Stimulated activated memory B cell treated with anti-CD40 and anti-IgM and Interleukin-4, amounts not matched to agents 10 μg/mL and 1 μg/mL and 100 μg/mL, for 72 hours (primary cell): Measurements from ENCODE around the gene ANKRD13B.
A peak's percentile ranks its signal among the peaks of the same experiment; 100 is the strongest.

Experiments
- ATAC-seq: fragments of 150-1000 bp; cut with Tn5 transposase; 2 replicates; pipeline ENCODE4 v1.10.0; 2021
- H3K27ac Mint-ChIP-seq: one replicate; pipeline ENCODE4 v1.8.0; 2022; ENCODE audit warnings: mild to moderate bottlenecking, mixed read lengths
- H3K27me3 Mint-ChIP-seq: one replicate; pipeline ENCODE4 v1.8.0; 2022; ENCODE audit warnings: mixed read lengths
- H3K36me3 Mint-ChIP-seq: one replicate; pipeline ENCODE4 v1.8.0; 2022; ENCODE audit warnings: mixed read lengths
- H3K4me1 Mint-ChIP-seq: one replicate; pipeline ENCODE4 v1.8.0; 2022; ENCODE audit warnings: mixed read lengths
- H3K4me3 Mint-ChIP-seq: one replicate; pipeline ENCODE4 v1.8.0; 2022; ENCODE audit warnings: mild to moderate bottlenecking, moderate library complexity, mixed read lengths
- H3K9me3 Mint-ChIP-seq: one replicate; pipeline ENCODE4 v1.8.0; 2022; ENCODE audit warnings: mixed read lengths

The ANKRD13B gene

GRCh38 chr17:29574732-29575510 is 18.0 kb upstream of the ANKRD13B start:
- Mint-ChIP-seq H3K9me3 (no peaks in the 10 kb centered on the region), H3K36me3 (peaks cover 60% of the 10 kb centered on the region), H3K27ac (peak overlapping the region; percentile 24), H3K4me1 (peaks cover 39% of the 10 kb centered on the region), H3K27me3 (no peaks in the 10 kb centered on the region), H3K4me3 (no peak overlapping the region)
- ATAC-seq = no peak

DNA sequence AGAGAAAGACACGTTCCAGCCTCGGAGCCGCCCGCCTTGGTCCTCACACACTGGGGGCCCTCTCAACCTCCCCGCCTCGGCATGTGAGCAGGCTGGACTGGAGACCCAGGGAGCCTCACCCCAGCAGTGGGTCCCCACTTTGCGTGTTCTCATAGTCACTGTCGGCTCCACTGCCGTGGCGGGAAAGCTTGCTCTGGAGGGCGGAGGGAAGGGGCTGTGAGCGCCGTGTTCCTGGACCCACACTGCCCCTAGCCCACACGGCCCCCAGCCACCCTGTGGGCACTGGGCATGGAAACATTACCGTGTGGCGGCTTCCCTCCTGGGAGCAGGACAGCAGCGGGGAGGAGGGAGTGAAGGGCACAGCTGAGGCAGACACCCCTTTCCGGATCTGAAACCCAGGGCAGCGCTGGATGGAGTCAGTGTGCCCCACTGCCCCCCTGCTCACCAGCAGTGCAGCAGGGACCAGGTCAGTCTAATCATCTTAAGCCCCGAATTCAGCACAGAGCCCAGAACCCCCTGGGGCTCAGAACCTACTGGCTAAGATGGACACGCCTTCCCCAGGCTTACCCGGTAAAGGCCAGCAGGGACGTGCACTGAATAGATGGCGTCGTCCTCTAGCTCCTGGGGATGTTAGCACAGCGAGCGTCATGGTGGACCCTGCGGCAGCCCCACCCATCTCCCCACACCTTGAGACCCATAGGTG is 17.3 kb upstream of the ANKRD13B start:
- Mint-ChIP-seq H3K36me3 (peaks cover 65% of the 10 kb centered on the region), H3K27me3 (no peaks in the 10 kb centered on the region), H3K4me1 (peaks cover 43% of the 10 kb centered on the region), H3K4me3 (no peak overlapping the region), H3K27ac (peak overlapping the region; percentile 24), H3K9me3 (no peaks in the 10 kb centered on the region)
- ATAC-seq = no peak

DNA sequence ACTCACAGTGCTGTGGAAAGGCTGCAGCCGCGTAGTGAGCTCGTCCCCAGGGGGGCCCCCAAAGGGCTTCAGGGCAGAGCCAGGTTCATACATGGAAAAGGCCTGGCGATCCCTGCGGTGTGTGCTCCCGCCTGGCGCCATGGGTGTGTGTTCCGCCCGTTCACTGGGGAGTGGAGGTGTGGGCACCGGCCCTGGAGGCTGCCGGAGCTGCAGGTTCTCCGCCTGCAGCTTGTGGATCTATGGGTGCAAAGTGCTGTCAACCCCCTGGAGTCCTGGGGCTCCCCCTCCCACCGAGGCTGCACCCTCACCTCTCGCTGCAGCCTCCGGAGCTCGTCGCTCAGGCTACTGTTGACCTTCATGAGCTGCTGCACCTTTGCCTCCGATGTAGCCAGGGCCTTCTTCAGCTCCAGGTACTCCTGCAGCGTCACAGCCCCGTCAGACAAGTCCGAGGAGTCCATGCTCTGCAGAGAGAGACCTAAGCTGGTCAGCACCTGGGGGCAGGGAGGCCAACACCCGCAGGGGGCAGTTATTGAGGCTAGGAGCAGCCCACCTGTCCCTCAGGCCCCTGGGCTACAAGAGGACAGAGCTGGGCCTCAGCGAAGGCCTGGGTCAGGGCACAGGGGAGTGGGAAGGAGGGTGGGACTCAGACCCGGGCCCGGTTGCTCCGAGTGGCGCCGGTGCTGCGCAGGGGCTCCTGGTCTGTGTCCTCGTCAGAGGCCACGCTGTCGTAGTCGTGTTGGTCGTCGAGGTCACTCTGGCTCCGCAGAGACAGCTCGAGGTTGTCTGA is 16.5 kb upstream of the ANKRD13B start:
- Mint-ChIP-seq H3K4me3 (no peak overlapping the region), H3K27ac (no peak overlapping the region), H3K4me1 (peaks cover 40% of the 10 kb centered on the region), H3K27me3 (no peaks in the 10 kb centered on the region), H3K9me3 (no peaks in the 10 kb centered on the region), H3K36me3 (peaks cover 69% of the 10 kb centered on the region)
- no peak for ATAC-seq

GRCh38 chr17:29577001-29577370 is 15.9 kb upstream of the ANKRD13B start:
- Mint-ChIP-seq H3K9me3 (no peaks in the 10 kb centered on the region), H3K27me3 (no peaks in the 10 kb centered on the region), H3K27ac (no peak overlapping the region), H3K36me3 (peaks cover 75% of the 10 kb centered on the region), H3K4me3 (no peak overlapping the region), H3K4me1 (peaks cover 36% of the 10 kb centered on the region)
- ATAC-seq = no peak

DNA sequence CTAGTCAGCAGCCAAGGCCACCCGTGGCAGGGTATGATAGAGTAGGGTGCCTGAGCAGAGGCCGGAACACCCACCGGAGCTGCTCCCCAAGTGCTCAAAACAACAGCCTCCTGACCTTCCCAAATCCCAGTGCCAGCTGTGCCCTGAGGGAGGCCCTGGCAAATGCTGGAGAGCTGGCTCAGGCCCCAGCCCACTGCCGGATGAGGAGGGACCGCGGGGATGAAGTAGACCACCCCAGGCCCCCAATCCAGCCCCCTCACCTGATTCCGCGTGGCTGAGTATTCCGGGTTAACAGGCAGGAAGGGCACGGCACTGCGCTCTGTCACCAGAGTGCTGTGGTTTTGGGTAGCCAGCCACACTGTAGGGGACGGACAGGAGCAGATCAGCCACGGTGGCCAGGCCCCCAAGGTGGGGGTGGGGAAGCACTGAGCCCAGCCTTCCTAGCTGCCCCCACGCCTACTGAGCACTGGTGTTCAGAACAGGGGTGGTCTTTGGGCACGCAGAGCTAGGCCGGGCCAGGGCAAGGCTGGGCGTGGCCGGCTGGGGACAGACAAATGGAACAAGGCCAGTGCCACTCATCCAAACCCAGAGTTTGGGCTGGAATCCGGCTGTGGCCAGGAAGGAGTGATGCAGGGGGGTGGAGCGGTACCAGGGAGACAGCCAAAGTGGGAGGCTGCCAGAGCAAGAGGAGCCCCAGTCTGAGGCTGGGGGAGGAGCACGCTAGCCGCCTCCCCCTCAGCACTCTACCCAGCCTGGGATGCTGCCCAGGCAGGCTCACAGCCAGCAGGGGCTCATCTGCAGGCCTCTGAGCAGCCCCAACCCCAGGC is 15.3 kb upstream of the ANKRD13B start:
- Mint-ChIP-seq H3K9me3 (no peaks in the 10 kb centered on the region), H3K4me1 (peaks cover 36% of the 10 kb centered on the region), H3K4me3 (no peak overlapping the region), H3K27ac (no peak overlapping the region), H3K27me3 (no peaks in the 10 kb centered on the region), H3K36me3 (peaks cover 81% of the 10 kb centered on the region)
- no peak for ATAC-seq

- Mint-ChIP-seq H3K4me1 (peaks cover 31% of the 10 kb centered on the region), H3K9me3 (no peaks in the 10 kb centered on the region), H3K27ac (no peak overlapping the region), H3K27me3 (no peaks in the 10 kb centered on the region), H3K4me3 (no peak overlapping the region), H3K36me3 (peaks cover 80% of the 10 kb centered on the region)
- no peak for ATAC-seq
These were observed 14.1 kb upstream of the ANKRD13B start for GRCh38 chr17:29578626-29579485.

DNA sequence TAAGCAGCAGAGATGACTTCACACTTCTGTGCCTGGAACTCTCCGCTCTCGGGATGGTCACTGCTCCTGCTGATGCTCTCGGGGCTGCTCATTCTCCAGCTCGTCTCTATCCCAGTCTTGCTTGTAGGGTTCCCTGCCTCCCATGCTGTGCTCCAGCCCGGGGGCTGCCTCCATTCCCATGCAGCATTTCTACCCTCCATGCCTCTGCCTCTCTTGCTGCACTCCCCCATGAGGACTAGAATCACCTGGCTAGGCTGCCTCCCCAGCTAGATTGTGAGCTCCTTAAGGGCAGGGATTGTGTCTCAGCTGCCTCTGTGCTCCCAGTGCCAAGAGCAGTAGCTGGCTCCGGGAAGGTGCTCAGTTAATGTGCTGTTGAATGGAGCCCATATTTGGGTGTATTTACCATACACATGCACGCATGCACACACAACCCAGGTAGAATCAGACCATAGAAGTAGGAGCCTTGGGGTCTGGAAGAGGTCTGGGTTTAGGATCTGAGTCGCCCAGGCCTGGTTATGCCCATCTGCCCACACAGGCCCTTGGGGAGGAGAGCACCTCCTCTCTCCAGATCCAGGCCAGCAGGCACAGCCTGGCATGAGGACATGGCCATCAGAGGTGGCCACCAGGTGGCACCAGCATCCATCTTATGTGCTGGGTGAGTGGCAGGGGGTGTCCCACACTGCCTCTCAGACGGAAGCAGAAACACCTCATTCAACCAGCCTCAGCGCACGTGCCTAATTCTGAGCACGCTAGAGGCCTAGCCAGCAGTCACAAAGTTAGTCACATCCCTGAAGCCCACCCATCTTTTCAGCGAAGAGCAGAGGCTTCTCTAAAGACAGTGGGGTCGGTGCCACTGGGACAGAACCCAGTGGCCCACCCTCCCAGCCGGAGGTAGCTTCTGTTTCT is 12.8 kb upstream of the ANKRD13B start:
- peak overlapping the region; percentile 42 for H3K27ac Mint-ChIP-seq
- H3K27me3 Mint-ChIP-seq = no peaks in the 10 kb centered on the region
- H3K4me1 Mint-ChIP-seq = peaks cover 35% of the 10 kb centered on the region
- peaks cover 69% of the 10 kb centered on the region for H3K36me3 Mint-ChIP-seq
- peak; percentile 96 for ATAC-seq
- no peak overlapping the region for H3K4me3 Mint-ChIP-seq
- no peaks in the 10 kb centered on the region for H3K9me3 Mint-ChIP-seq

- Mint-ChIP-seq H3K36me3 (peaks cover 54% of the 10 kb centered on the region), H3K9me3 (no peaks in the 10 kb centered on the region), H3K4me1 (peaks cover 41% of the 10 kb centered on the region), H3K4me3 (no peak overlapping the region), H3K27me3 (no peaks in the 10 kb centered on the region), H3K27ac (no peak overlapping the region)
- no peak for ATAC-seq
These were observed 11.2 kb upstream of the ANKRD13B start for GRCh38 chr17:29581583-29582253.

DNA sequence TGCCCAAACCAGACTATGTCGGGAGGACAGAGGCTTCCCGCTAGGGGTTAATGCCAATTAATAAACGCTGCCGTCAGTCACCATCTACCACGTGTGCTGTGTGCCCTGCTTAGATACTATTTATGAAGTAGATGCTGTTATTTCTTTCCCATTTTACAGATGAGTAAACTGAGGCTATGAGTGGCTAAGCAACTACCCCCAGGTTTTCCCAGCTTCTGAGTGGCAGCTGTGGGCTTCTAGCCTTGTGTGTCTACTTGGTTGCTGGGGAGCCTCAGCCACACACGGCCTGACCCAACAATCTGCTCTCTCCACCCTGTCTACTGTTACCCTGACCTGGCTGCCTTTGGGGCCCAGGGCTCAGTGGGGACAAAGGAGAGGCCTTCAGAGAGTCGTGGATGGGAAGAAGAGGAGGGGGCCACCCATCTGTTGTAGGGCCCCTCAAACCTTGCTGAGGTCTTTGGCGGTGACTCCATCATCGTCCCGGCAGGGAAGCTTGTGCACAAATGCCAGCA is 10.6 kb upstream of the ANKRD13B start:
- Mint-ChIP-seq H3K27ac (no peak overlapping the region), H3K27me3 (no peaks in the 10 kb centered on the region), H3K4me3 (no peak overlapping the region), H3K4me1 (peaks cover 47% of the 10 kb centered on the region), H3K36me3 (peaks cover 54% of the 10 kb centered on the region), H3K9me3 (no peaks in the 10 kb centered on the region)
- ATAC-seq = no peak

GRCh38 chr17:29582772-29583171 is 10.2 kb upstream of the ANKRD13B start:
- Mint-ChIP-seq H3K36me3 (peaks cover 50% of the 10 kb centered on the region), H3K4me3 (no peak overlapping the region), H3K27ac (no peak overlapping the region), H3K27me3 (no peaks in the 10 kb centered on the region), H3K4me1 (peaks cover 52% of the 10 kb centered on the region), H3K9me3 (no peaks in the 10 kb centered on the region)
- no peak for ATAC-seq

- Mint-ChIP-seq H3K4me3 (no peak overlapping the region), H3K27me3 (no peaks in the 10 kb centered on the region), H3K27ac (peak overlapping the region; percentile 65), H3K9me3 (no peaks in the 10 kb centered on the region), H3K36me3 (peaks cover 43% of the 10 kb centered on the region), H3K4me1 (peaks cover 60% of the 10 kb centered on the region)
- no peak for ATAC-seq
These were observed 9.3 kb upstream of the ANKRD13B start for GRCh38 chr17:29583324-29584248.
